Left colon (tissue), 2 donors: Measurements from ENCODE around the gene KIF5C. TPM values are rescaled to one million over a fixed set of nuclear protein-coding genes. Genes with fewer than 3 reads are reported as not detected.

ENCODE experiments used
- ATAC-seq: fragments of 200-7000 bp; cut with Tn5 transposase; one replicate; pipeline ENCODE4 v1.9.1; 2020; ENCODE audit warnings: mild to moderate bottlenecking, moderate library complexity
- DNase-seq, 2 donors: peaks; one replicate each; pipeline ENCODE4 v3.0.0-alpha.2; 2020
- intact Hi-C, 2 donors: fragments of 100-400 bp; cut with DNase I in 1 of 2; cut with micrococcal nuclease in 1 of 2; formaldehyde crosslinking; loops; one replicate each; pipeline versions ENCODE4 v1.11.2 to v1.14.0; 2022; cut with DNase I, micrococcal nuclease
- total RNA-seq, 2 donors: library from RNA; stranded (reverse); fragmentation: NEBNext Ultra II Directional; extraction: Animal tissue kit (Norgen Biotek cat#: 25700); gene quantifications; one replicate each; pipeline ENCODE4 v1.2.1, GENCODE V29; 2021
- donor health status: DM: no; HTN: no; CAD: no.
- donor health status: DM: yes; HTN: yes; CAD: no.

Gene KIF5C
- total RNA-seq, 2 donors from 2014 or later: 1.4 to 2.7 TPM

DNA sequence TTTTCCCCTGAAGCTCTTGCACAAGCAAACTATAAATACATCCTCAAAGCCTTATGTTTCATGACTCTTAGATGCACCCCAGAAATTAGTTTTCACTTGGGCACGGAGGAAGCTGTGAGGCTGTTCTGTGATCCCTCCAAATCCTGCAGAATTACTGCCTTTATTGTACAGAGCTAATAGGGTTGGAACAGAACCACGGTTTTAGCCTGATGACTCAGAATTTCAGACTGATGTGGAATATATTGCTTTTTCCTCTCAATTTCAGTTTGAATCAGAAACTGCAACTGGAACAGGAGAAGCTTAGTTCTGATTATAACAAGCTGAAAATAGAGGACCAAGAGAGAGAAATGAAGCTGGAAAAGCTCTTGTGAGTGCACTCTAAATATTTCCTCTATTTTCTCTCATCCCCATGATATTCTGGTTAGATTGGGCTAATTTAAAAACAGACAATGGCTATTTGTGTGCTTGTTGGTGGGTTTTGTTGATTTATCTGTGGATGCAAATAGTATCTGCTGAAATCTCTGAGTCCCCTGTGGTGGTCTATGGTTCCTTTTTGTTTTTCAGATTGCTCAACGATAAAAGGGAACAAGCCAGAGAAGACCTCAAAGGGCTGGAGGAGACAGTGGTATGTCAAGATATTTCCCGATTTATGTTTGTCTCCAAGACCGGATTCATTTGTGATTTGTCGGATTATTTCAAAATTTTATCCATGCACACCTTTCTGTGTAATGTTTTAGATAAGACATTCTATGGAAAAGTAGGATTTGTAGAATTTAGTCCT, 125.3 kb downstream of the KIF5C start:
- no peak for DNase-seq
- intact Hi-C loops: no loop called here
- no peak for ATAC-seq

DNA sequence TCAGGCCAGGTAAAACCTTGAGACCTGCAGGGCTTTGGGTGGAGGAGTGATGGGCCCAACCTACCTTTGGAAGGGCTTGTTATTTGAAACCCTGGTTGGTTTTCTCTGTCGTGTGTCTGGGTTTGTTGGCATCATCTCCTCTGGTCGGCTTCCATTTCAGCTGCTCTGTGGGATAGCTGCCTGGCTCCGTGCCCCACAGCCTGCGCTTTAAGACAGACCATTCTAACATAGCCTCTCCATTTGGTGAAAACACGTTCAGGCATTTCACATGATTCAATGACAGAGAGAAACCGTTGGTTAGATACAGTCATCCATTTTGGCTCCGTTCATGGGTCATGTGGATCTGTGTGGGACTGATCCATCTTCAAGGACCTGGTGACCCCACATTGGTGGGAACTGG, 126.5 kb downstream of the KIF5C start:
- no peak for ATAC-seq
- intact Hi-C loops: no loop called here
- DNase-seq: no peak

DNA sequence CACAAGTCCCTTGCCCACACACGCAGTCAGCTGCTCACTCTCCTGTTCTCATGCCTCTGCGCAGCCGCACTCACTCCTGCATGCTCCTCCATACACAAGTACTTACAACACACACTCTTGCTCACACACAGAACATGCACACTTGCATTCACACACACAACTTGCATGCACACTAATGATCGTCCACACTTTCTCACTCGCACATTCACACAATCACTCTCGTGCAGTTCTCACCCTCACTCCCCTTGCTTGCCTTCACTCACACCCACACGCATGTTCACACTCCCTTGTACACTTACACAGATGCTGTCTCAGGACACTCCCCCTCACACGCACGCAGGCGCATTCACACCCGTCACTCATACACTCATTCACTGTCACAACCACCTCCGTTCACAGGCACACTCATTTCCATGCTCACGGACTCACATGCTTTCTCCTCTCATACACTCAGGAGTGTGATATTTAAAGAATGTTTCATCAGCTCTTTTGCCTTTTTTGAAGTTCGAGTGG, 127.4 kb downstream of the KIF5C start:
- intact Hi-C loops: no loop called here
- no peak for DNase-seq
- ATAC-seq: no peak

DNA sequence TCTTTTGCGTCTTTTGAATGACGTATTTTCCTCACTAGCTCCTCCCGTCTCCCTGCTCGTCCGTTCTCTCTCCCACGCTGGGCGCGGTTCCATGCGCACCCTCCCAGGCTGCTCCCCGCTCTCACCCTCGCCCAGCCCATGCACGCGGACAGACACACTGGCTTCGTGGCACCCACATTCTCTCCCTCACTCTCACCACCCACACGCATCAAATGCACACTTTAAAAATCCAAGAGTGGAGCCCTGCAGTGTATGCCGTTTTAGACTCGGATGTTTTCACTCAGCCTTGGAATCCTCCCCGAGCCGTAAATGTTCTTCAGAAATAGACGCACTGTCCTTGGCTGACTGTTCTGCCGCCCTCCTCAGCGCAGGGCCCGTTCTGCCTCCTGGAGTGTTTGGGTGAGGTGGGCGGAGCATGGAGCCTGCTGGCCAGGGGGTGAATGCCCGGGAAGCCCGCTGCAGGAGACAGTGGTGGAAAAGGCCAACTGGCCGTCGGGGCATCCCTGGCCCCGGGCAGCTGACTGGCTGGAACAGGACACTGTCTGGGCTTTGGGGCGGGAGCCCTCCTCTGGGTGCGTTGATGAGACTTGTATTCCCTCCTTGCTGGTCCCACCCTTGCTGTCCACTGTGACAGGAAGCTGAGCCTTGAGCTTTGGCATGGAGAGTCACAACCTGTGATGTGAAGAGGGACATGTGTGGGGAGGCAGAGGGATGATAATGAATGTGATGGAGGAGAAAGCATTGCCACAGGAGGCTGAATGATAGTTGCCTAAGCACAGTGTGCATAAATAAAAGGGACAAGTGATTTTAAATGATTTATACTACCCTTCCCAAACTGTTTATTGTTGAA, 128.1 kb downstream of the KIF5C start:
- intact Hi-C loops: no loop called here
- ATAC-seq (no peak), DNase-seq (no peak)

DNA sequence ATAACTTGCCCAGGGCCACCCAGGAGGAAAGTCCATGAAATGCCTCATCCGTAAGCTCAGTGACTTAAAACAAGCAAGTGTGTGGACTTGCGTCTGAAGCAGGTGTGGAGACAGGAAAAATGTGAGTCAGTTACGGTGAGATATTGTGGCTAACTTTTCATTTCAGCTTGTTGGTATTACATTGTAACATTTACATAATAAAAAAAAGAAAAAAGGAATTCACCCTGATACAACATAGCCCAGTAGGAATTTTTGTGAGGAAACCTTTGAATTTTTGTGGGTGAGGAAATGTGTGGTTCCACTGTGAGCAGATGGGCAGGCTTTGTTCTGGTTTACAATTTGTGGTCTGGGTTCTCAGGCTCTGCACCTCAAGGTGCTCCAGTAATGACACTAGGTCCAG, 129.8 kb downstream of the KIF5C start:
- ATAC-seq: no peak
- intact Hi-C loops: no loop called here

DNA sequence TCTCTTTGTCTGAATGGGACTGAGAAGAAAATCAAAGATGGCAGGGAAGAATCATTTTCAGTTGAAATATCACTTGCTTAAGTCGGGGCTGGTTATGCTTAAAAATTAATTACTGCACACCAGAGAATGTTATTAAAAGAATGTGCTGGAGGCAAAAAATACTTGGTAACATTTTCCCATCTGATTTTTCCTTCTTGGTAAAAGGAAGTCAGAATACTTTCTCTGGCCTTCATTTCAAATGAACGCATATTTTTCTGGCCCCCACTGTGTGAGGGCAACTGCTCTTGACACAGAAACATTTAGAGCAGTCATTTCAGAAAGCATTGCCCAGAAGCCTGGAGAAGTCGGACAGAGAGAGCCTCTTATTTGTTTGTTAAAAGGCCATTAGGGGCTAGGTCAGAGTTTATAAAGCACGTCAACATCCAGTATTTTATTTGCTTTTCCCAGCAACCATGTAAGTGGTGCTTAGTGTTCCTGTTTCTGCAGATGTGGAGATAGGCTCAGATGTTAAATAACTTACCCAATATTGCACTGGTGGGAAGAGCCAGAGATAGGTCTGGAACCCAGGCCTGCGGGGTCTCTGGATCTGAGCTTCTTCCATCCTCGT, 130.5 kb downstream of the KIF5C start:
- DNase-seq (no peak), ATAC-seq (no peak)
- intact Hi-C loops: no loop called here

More for the DNA sequence above, 129.8 kb downstream of the KIF5C start:
- no peak for DNase-seq

DNA sequence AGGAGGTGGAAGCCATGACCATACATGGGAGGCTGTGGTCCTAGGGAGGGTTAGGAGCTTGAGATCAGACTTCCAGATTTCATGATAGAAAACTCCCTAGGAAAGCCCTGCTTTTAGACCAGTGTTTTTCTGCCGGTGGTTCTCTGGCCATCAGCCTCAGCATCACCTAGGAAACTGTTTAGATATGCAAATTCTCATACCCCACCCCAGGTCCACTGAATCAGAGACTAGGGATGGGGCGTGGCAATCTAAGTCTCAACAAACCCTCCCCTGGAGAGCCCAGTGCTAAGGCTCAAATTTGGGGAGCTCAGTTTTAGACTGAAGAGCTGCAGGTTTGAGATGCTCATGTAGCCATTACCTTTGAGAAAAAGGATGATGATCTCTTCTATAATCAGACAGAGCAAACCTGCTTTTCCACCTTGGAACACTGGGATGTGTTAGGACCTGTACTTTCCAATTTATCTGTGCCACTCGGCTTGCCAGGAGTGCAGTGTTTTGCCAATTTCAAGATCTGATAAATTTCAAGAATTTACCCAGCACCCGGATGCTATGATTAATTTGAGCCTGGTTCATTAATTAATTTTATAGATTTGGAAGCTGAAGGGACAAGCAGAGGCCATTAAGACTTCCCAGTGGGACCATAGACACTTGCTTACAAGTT, 132.0 kb downstream of the KIF5C start:
- intact Hi-C loops: no loop called here
- DNase-seq (no peak), ATAC-seq (no peak)

DNA sequence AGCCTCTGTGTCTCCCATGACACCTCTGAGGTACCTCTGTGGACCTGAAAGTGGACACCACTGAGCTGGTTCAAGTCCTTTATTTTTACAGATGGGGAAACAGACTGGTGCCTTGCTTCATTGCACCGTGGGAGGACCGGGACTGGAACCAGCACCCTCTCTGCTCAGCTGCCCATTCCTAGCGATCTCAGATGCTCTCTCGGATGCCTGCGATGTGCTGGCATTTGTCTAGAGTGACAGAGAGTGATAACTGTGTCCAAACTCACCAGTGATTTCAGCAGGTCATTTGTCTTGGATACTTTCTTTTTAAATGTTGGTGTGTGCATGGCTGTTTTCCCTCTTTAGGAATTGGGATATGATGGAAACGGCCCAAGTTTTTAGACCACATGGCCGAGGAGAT, 133.4 kb downstream of the KIF5C start:
- intact Hi-C loops: no loop called here
- no peak for DNase-seq
- no peak for ATAC-seq

DNA sequence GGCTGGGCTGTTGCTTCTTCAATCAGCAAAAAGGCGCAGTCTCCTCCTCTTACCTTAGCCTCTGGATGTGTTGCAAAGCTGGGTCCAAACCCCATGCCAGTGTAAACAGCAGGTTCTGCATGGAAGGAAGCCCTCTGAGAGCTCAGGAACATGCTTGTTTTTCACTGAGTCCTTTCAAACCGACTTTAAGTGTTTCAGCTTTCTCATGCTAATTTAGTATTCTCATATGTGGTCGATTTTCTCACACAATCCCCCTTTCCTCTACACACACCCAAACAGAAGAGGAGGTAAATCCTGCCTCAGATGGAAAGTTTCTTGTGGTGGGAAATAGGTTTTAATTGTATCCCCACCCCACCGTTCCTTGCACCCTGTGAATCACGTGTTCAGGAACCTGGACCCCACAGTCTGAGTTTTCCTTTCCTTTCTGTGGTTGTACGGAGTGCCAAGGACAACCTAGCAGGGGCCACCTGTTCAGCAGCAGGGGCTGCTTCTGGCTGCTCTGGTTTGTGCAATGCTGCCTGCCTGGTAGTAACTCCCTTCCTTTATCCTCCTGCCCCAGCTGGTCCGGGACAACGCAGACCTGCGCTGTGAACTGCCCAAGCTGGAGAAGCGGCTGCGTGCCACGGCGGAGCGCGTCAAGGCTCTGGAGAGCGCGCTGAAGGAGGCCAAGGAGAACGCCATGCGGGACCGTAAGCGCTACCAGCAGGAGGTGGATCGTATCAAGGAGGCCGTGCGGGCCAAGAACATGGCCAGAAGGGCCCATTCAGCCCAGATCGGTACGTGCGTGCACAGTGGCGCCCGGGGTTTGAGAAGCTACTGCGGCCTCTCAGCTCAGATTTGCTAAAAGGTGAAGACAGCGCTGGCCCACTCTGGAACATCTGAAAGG, 134.8 kb downstream of the KIF5C start:
- ATAC-seq: no peak
- no peak for DNase-seq
- intact Hi-C loops: no loop called here

DNA sequence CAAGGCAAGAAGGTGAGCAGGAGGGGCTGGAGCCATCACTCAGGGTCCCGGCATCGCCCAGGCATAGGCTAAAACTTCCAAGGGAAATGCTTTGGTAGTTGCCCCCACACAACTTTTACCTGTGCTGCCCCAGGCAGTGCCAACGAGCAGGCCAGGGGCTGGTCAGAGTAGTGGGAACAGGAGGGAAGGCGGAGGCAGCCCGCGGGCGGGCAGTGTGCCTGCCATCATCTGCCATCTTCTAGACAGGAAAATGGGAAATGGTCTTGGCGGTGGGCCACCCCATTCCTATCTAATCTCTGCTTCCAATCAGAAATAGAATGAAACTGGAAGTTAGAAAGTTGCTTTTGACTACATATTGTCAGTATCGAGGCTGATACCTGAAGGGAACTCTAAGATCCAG, 137.5 kb downstream of the KIF5C start:
- ATAC-seq: no peak
- intact Hi-C loops: no loop called here
- DNase-seq: no peak

DNA sequence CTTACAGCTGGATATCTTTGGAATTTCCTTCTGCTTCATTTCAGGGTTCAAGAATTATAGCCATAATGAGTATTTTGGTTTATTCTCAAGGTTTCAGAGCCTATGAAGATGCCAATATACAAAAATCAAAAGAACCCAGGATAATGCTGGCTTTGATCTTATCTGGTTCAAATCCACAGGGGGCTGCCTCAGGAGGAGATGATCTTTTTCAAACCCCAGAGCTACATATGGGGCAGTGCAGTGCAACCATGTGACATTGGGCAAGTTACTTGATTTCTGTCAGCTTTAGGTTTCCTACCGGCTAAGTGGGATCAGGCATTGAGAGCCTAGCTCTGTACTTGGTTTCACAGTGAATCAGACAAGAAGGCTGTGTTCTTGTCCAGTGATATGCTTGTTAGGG, 140.5 kb downstream of the KIF5C start:
- intact Hi-C loops: loop anchor here (5.0 kb wide), 1 partner anchor 547 kb away; no protein-coding TSS in a partner anchor
- no peak for DNase-seq

DNA sequence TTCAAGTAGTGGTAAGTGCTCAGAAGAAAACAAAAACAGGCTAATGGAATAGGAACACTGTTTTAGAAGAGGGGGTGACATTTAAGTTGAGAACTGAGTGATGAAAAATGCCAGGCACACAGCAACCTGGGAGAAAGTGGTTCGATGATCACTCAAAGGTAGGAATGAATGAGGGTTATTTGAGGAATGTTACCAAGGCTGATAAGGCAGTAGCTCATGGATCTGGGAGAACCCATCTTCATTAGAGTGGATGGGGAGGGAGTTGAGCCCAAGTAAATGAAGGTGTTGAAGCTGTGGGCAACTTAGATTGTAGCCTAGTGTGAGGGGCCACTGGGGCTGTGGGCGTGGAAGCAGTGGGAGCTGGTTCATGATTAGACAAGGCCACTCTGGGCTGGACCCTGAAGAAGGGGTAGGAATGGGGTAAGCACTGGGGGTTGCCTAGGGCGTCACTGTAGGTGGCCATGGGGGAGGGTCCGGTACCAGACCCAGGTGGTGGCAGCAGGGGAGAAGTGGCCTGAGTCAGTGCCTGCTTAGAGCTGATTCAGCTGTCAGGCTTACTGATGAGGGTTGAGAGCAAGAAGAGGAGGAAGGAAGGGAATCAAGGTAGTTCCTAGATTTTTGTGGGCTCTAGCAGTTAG, 141.0 kb downstream of the KIF5C start:
- no peak for DNase-seq

More for the DNA sequence above, 140.5 kb downstream of the KIF5C start:
- no peak for ATAC-seq

DNA sequence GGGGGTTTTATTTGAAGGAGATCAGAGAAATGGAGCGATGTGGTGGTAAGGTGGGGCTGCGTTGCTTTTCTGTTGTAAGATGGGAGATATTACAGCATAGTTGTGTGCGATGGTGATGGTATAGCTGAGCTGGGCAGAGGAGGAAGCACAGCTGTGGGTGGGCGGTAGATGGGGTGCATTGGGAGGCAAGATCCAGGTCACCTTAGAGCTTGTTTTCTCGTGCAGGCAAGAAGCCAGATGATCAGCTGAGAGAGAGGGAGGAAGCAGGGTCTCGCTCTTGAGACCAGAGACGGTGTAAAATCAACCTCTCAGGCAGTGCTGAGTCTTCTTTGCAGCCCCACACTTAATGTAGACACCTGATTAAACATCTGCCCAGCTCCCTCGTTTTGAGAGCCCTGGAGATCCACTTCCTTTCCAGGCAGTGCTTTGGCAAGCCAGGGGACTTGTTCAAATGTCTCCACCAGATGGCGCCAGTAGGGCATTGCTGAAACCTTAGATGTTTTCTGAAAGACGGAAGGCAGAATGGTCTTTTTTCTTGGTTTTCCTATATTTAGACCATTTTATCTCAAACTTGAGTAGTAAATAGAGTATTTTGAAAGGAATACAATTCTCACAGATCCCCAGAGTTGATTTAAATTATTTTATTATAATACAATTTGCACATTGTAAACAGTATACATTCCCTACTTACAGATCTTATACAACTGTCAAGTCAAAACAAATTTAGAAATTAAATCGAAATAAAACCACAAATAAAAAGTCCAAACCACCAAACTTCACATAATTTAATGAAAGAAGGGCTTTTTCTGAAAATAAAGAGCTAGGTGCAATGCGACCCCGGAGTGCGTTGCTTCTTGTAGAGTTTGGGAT, 142.3 kb downstream of the KIF5C start:
- intact Hi-C loops: loop anchor here (5.0 kb wide), 1 partner anchor 545 kb away; no protein-coding TSS in a partner anchor
- DNase-seq (peak; percentile 61 to 87), ATAC-seq (peak; percentile 67)

More for the DNA sequence above, 141.0 kb downstream of the KIF5C start:
- no peak for ATAC-seq
- intact Hi-C loops: loop anchor here (5.0 kb wide), 1 partner anchor 546 kb away; no protein-coding TSS in a partner anchor

DNA sequence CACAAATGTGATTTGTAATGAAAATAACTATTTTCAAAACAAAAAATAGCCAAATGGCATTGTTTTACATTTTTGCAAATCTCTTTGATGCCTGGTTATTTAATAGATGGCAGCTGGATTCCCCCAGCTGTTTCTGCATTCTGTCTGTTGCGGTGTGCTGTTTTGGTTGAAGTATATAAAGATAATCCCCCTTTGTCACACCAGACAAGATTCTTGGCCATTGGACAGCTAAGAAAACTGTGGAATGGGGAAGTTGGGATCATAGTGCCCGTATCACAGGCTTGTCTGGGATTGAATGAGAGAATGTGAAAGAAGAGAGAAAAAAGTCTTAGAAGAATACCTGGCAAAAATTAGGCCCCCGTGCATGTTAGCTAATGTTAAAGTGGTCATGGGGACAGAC, 144.0 kb downstream of the KIF5C start:
- ATAC-seq (no peak), DNase-seq (no peak)

DNA sequence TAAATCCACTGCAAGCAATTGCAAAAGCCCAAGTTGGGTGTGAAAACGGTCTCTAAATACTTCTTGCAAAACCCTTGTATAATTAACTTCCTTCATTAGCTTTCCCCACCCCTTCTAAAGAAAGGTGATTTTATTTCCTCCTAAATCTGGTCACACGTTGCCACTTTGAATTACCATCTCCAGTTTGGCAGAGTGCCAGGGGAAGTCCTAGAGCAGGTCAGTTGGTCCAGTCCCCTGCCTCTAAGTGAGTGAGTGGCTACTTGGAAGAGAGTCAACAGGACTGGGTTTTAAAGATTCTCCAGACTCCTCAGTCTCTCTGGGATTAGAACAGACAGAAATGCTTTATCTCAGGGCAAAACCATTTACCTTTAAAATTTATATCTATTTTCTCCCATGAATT, 144.7 kb downstream of the KIF5C start:
- peak; percentile 34 for ATAC-seq
- intact Hi-C loops: loop anchor here (5.0 kb wide), 1 partner anchor 543 kb away; no protein-coding TSS in a partner anchor
- DNase-seq: no peak

More for the DNA sequence above, 144.0 kb downstream of the KIF5C start:
- intact Hi-C loops: loop anchor here (5.0 kb wide), 1 partner anchor 543 kb away; no protein-coding TSS in a partner anchor

DNA sequence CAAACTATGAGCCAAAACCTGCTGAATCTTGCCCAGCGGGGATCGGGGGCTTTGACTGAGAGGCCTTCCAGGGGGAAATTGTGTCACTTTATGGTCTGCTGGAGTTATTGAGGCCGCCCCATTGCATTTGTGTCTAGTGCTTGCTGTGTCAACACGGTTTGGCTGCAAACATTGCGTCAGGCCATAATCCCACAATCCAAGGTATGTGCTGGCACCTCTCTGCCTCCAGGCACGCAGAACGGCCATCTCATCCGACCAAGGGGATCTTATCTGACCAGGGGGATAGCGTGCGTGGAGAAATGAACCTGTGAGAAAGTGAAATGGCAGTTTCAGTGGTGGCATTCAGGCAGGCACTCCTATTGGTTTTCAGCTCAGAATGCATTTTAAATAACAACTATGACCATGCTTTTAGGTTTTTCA, 145.4 kb downstream of the KIF5C start:
- intact Hi-C loops: no loop called here
- ATAC-seq: peak; percentile 93

More for the DNA sequence above, 145.4 kb downstream of the KIF5C start:
- DNase-seq: peak; percentile 55 to 63
